Measurements from ENCODE around the gene DLGAP1. TPM values are rescaled to one million over a fixed set of nuclear protein-coding genes. Genes with fewer than 3 reads are reported as not detected.

DLGAP1 gene
- total and polyA plus RNA-seq, 2 of the 4 experiments (the other 2 are of a cell fraction): under 0.01 to 0.09 TPM

- peak overlapping the region; percentile 84; the same call in 1 of the 2 replicates for H3K18ac ChIP-seq (ENCODE audit: low read depth, low read length)
- H3K9me3 ChIP-seq (ENCODE audit: control insufficient read depth, insufficient read depth, low read length): no peaks in the 10 kb centered on the region
- H3K9me1 ChIP-seq (ENCODE audit: insufficient read depth, low read length): peaks cover 10% of the 10 kb centered on the region
- H2AFZ ChIP-seq (replicated peaks; ENCODE audit: low read length, poor library complexity): no peak overlapping the region
- H2BK20ac ChIP-seq (ENCODE audit: low read depth, low read length): no peak overlapping the region
- peak overlapping the region; percentile 89 for H2BK120ac ChIP-seq (ENCODE audit: low read depth, low read length)
- H3K4me3 ChIP-seq (ENCODE audit: insufficient read depth, low read depth, low read length): peak overlapping the region; percentile 85
- peak overlapping the region; percentile 70 for H2AK9ac ChIP-seq (replicated peaks; ENCODE audit: low read depth, low read length, poor library complexity)
- H3K9ac ChIP-seq (ENCODE audit: low read depth, low read length): peak overlapping the region; percentile 98
- H4K5ac ChIP-seq (ENCODE audit: low read depth, low read length): no peak overlapping the region; the same call in 1 of the 2 replicates
- H3K56ac ChIP-seq (ENCODE audit: extremely low read depth, insufficient read depth, low read length): peak overlapping the region; percentile 94; the same call in 1 of the 2 replicates
- H3K27ac ChIP-seq (ENCODE audit: insufficient read depth, low read length): peak overlapping the region; percentile 95
- H3K27me3 ChIP-seq (ENCODE audit: control insufficient read depth, insufficient read depth, low read length): no peaks in the 10 kb centered on the region
- dilution Hi-C loops (cut with HindIII; ENCODE audit: low sequenced_read_pairs, unreplicated experiment): no loop called here
- ATAC-seq (ENCODE audit: low read depth) (peak; percentile 25), DNase-seq (peak; percentile 98)
- ChIA-PET POLR2A (ENCODE audit: unreplicated experiment) (interaction anchor here (0.5 to 3.4 kb wide), 10 partner anchors 11 to 379 kb away, joined by 3 to 22 read pairs (median 6); no protein-coding TSS in a partner anchor), CTCF (interaction anchor here (0.6 to 3.7 kb wide), 13 partner anchors 11 to 212 kb away, joined by 3 to 33 read pairs (median 4); no protein-coding TSS in a partner anchor)
- in situ Hi-C loops (cut with MboI; ENCODE audit: low sequenced_read_pairs): loop anchor here (5.0 kb wide), 3 partner anchors 144 to 214 kb away; no protein-coding TSS in a partner anchor
- H3K36me3 ChIP-seq (ENCODE audit: control insufficient read depth, insufficient read depth, low read length): peaks cover 18% of the 10 kb centered on the region
- H3K23ac ChIP-seq (ENCODE audit: low read depth, low read length): peak overlapping the region; percentile 95
- no peak overlapping the region for H2BK15ac ChIP-seq (ENCODE audit: low read depth, low read length)
- H4K8ac ChIP-seq (ENCODE audit: low read depth in 2 of 2, low read length in 2 of 2): peak overlapping the region; percentile 85 to 97
- peak overlapping the region; percentile 93 for H2BK5ac ChIP-seq (ENCODE audit: low read depth, low read length, poor library complexity, severe bottlenecking)
- no peak overlapping the region for H2AK5ac ChIP-seq (ENCODE audit: low read depth, low read length)
- H4K91ac ChIP-seq (ENCODE audit: insufficient read depth, low read depth, low read length): peak overlapping the region; percentile 93
- H3K4ac ChIP-seq (ENCODE audit: low read depth, low read length): peak overlapping the region; percentile 95
- H4K20me1 ChIP-seq (ENCODE audit: insufficient read depth, low read length): peaks cover 39% of the 10 kb centered on the region
- H3K4me1 ChIP-seq (ENCODE audit: control insufficient read depth, insufficient read depth, low read length): peaks cover 12% of the 10 kb centered on the region
- peak overlapping the region; percentile 93 for H3K4me2 ChIP-seq (ENCODE audit: low read depth, low read length)
- peak overlapping the region; percentile 99 for H3K14ac ChIP-seq (replicated peaks; ENCODE audit: low read depth, low read length)
- intact Hi-C loops (cut with micrococcal nuclease): loop anchor here (1.0 to 10.0 kb wide), 11 partner anchors 131 to 544 kb away; partner anchors contain the start of gene MYL12B
- no CpG with 5 or more reads among the region's 21 CpGs for WGBS, 2 experiments (ENCODE audit: extremely low coverage in 2 of 2, insufficient read length in 1 of 2)
- peaks cover 15 to 32% of the 10 kb centered on the region in 2 experiments for H3K79me1 ChIP-seq (ENCODE audit: low read depth in 1 of 2, low read length in 2 of 2)
- no TSS peak for BruUV-seq (replicated peaks)
- TF ChIP-seq MAFK (IDR thresholded peaks at IDR 0.05; ENCODE audit: low read depth, low read length) (peak; percentile 5; the same call in 1 of the 2 replicates), SMC3 (IDR thresholded peaks at IDR 0.05; ENCODE audit: low read depth, low read length) (0 out of 2 replicates have a peak, but pooled peaks have one; percentile 8), CHD1 (IDR thresholded peaks at IDR 0.05; ENCODE audit: low read depth, low read length) (no peak), RCOR1 (IDR thresholded peaks at IDR 0.05; ENCODE audit: insufficient replicate concordance, low read length) (peak; percentile 15), MAZ (IDR thresholded peaks at IDR 0.05; ENCODE audit: borderline replicate concordance, low read depth, low read length) (peak; percentile 94), CTCF (conservative IDR thresholded peaks at IDR 0.05; ENCODE audit: low read depth, low read length) (no peak), NFE2L2 (IDR thresholded peaks at IDR 0.05; ENCODE audit: low read depth, low read length) (peak; percentile 24; the same call in 1 of the 2 replicates), USF2 (IDR thresholded peaks at IDR 0.05; ENCODE audit: low read depth, low read length) (no peak), ELK1 (IDR thresholded peaks at IDR 0.05; ENCODE audit: borderline replicate concordance, low read depth, low read length) (no peak), RAD21 (IDR thresholded peaks at IDR 0.05; ENCODE audit: low read length) (no peak), POLR2A (IDR thresholded peaks at IDR 0.05; ENCODE audit: low read depth, low read length) (peak; percentile 80), RFX5 (IDR thresholded peaks at IDR 0.05; ENCODE audit: low read depth, low read length) (no peak), BHLHE40 (IDR thresholded peaks at IDR 0.05; ENCODE audit: low read depth, low read length) (peak; percentile 69)
These were observed 1001.4 kb downstream of the DLGAP1 start for GRCh38 chr18:3453540-3454364.
